K562 (cell line): ENCODE measurements around the gene ARHGAP29. TPM values are rescaled to one million over a fixed set of nuclear protein-coding genes. Genes with fewer than 3 reads are reported as not detected.

Experiments used
- ATAC-seq: fragments of 200-7000 bp; cut with Tn5 transposase; 3 replicates; pipeline ENCODE4 v1.9.1; 2020; ENCODE audit warnings: moderate library complexity
- BruUV-seq: library from RNA; stranded (reverse); fragments of 400-500 nt; replicated peaks from 2 replicates; lab custom pipeline; 2021; lab: Mats Ljungman, UMichigan
- CTCF ChIA-PET: fragments of 300-600 bp; formaldehyde crosslinking; extraction: SDS; loops from one replicate; lab custom pipeline; 2021; ENCODE audit warnings: low intra/inter-chr PET ratio; lab: Yijun Ruan, JAX
- POLR2A ChIA-PET: fragments of 300-600, 350-650 bp; sonication (Branson Sonifier 250); formaldehyde crosslinking; extraction: SDS; loops from one replicate; lab custom pipeline; 2021; ENCODE audit warnings: antibody characterized with exemption, inconsistent platforms; lab: Yijun Ruan, JAX
- DNase-seq, 4 experiments: peaks; one replicate each; pipeline versions ENCODE4 v3.0.0 to v3.0.0-alpha.2; 2011 to 2018; ENCODE audit warnings: low spot score in 3 of 4, mixed read lengths in 3 of 4; ENCODE audit errors: extremely low read depth in 1 of 4
- FAIRE-seq: peaks from 2 replicates; lab custom pipeline; 2011; peaks lifted over from hg19 to GRCh38; lab: Jason Lieb, UNC
- H2AFZ ChIP-seq: 2 replicates; pipeline ENCODE4 v1.6.0; 2011; ENCODE audit warnings: low read depth, low read length, control low read depth, inconsistent platforms
- H3K27ac ChIP-seq: fragments of 200-600 bp; 3 replicates; pipeline ENCODE4 v1.8.0; 2011; ENCODE audit warnings: low read depth, mild to moderate bottlenecking, control low read depth, inconsistent platforms, low read length, moderate library complexity, mixed read lengths; ENCODE audit errors: extremely low read depth
- H3K27me3 ChIP-seq, 2 experiments: fragments of 300-600 bp in 1 of 2; 2 replicates in 1 of 2; 3 replicates in 1 of 2; pipeline versions ENCODE4 v1.6.0 to v1.8.0; 2011; ENCODE audit warnings: inconsistent platforms in 2 of 2, low read length in 2 of 2, mild to moderate bottlenecking in 1 of 2, mixed read lengths in 1 of 2, moderate library complexity in 1 of 2; ENCODE audit not compliant: control insufficient read depth in 2 of 2, insufficient read depth in 2 of 2
- H3K36me3 ChIP-seq: fragments of 300-600 bp; 3 replicates; pipeline ENCODE4 v1.8.0; 2011; ENCODE audit warnings: mild to moderate bottlenecking, low read length, inconsistent platforms; ENCODE audit not compliant: control insufficient read depth, insufficient read depth
- H3K4me1 ChIP-seq, 2 experiments: fragments of 200-600 bp in 1 of 2; replicated peaks in 1 of 2; 2 replicates in 1 of 2; 3 replicates in 1 of 2; pipeline versions ENCODE4 v1.5.1 to v1.8.0; 2011; ENCODE audit warnings: inconsistent platforms in 2 of 2, low read length in 2 of 2, mild to moderate bottlenecking in 1 of 2, mixed read lengths in 1 of 2, moderate library complexity in 1 of 2; ENCODE audit not compliant: control insufficient read depth in 2 of 2, insufficient read depth in 2 of 2
- H3K4me2 ChIP-seq: 2 replicates; pipeline ENCODE4 v1.6.1; 2011; ENCODE audit warnings: low read length, control low read depth, inconsistent platforms, mixed read lengths; ENCODE audit not compliant: insufficient read depth
- H3K4me3 ChIP-seq: fragments of 200-600 bp; sonication (generic), shearing (Covaris generic); 2 replicates; pipeline ENCODE4 v1.5.1; 2016; ENCODE audit warnings: control low read depth, inconsistent platforms
- H3K79me2 ChIP-seq: fragments of 200-600 bp; 3 replicates; pipeline ENCODE4 v1.8.0; 2011; ENCODE audit warnings: low read length, inconsistent platforms; ENCODE audit not compliant: control insufficient read depth, insufficient read depth
- H3K9ac ChIP-seq, 2 experiments: 2 replicates each; pipeline versions ENCODE4 v1.6.0 to v1.6.1; 2011; ENCODE audit warnings: low read depth in 2 of 2, low read length in 2 of 2, control low read depth in 1 of 2, inconsistent platforms in 1 of 2, mild to moderate bottlenecking in 1 of 2, mixed read lengths in 1 of 2; ENCODE audit not compliant: insufficient read depth in 1 of 2
- H3K9me1 ChIP-seq: one replicate; pipeline ENCODE4 v1.6.0; 2011; ENCODE audit warnings: inconsistent platforms, mild to moderate bottlenecking, low read length, moderate library complexity; ENCODE audit not compliant: control insufficient read depth, insufficient read depth
- H3K9me3 ChIP-seq: replicated peaks from 2 replicates; pipeline ENCODE4 v1.5.1; 2011; ENCODE audit warnings: low read depth, low read length, inconsistent platforms; ENCODE audit not compliant: control insufficient read depth, insufficient read depth
- H4K20me1 ChIP-seq: replicated peaks from 2 replicates; pipeline ENCODE4 v1.6.1; 2011; ENCODE audit warnings: low read length, inconsistent platforms, mixed read lengths; ENCODE audit not compliant: control insufficient read depth, insufficient read depth
- ARID2 ChIP-seq: fragments of 450-650 bp; IDR thresholded peaks from 2 replicates; pipeline ENCODE4 v1.6.1; 2017; ENCODE audit warnings: antibody characterized with exemption, mild to moderate bottlenecking
- HMG20B ChIP-seq: fragments of 250-450 bp; sonication (Bioruptor Pico); IDR thresholded peaks from 2 replicates; pipeline ENCODE4 v1.5.0; 2021; ENCODE audit warnings: mild to moderate bottlenecking
- HNRNPL ChIP-seq: fragments of 200-400 bp; formaldehyde crosslinking; IDR thresholded peaks from 2 replicates; pipeline ENCODE4 v1.6.1; 2017; ENCODE audit warnings: low read depth, mild to moderate bottlenecking, low read length
- ILF3 ChIP-seq: fragments of 450-650 bp; IDR thresholded peaks from 2 replicates; pipeline ENCODE4 v1.6.1; 2018; ENCODE audit warnings: antibody characterized with exemption, mild to moderate bottlenecking, moderate library complexity, borderline replicate concordance
- MCM2 ChIP-seq: fragments of 450-650 bp; IDR thresholded peaks from 2 replicates; pipeline ENCODE4 v1.6.1; 2017; ENCODE audit warnings: low read depth, mild to moderate bottlenecking
- NFIX ChIP-seq: fragments of 250-450 bp; sonication (Bioruptor Pico); IDR thresholded peaks from 2 replicates; pipeline ENCODE4 v1.4.0; 2020; ENCODE audit warnings: low read depth, mild to moderate bottlenecking, moderate library complexity
- RUNX1 ChIP-seq: sonication (generic); IDR thresholded peaks from 2 replicates; pipeline ENCODE4 v1.6.1; 2016; ENCODE audit warnings: antibody characterized with exemption, low read depth
- ZFPM2 ChIP-seq: fragments of 250-450 bp; sonication (Bioruptor Pico); IDR thresholded peaks from 2 replicates; pipeline ENCODE4 v1.5.1; 2022; ENCODE audit warnings: mild to moderate bottlenecking
- ZNF165 ChIP-seq: fragments of 250-450 bp; sonication (Bioruptor Pico); IDR thresholded peaks from 2 replicates; pipeline ENCODE4 v1.4.0; 2020; ENCODE audit warnings: borderline replicate concordance
- WGBS: fragments of 100-300 bp; shearing (Covaris generic); methylation state at CpG from one replicate; pipeline ENCODE4 v1.1.6; 2016; ENCODE audit warnings: low coverage, mixed read lengths; ENCODE audit not compliant: insufficient coverage; ENCODE audit errors: missing lambda C conversion rate; 5-methylcytosine and 5-hydroxymethylcytosine counted together
- in situ Hi-C: fragments of 300-500 bp; cut with MboI; formaldehyde crosslinking; loops from 4 replicates; pipeline ENCODE4 v1.15.0; 2018; ENCODE audit warnings: inconsistent platforms, mixed read lengths
- intact Hi-C: fragments of 100-400 bp; cut with micrococcal nuclease; formaldehyde crosslinking; loops from 2 replicates; pipeline ENCODE4 v1.14.2; 2022
- polyA plus RNA-seq, 8 experiments: library from polyadenylated mRNA; depleted of rRNA in 4 of 8; stranded (reverse) in 5 of 8; unstranded in 3 of 8; fragments of >200 nt; fragmentation: Nextera tagmentation in 2 of 8; fragmentation: Illumina TruSeq in 1 of 8; extraction: Ambion mirVana in 2 of 8; extraction: Trizol in 1 of 8; gene quantifications; 2 replicates each; pipeline versions ENCODE4 v1.2.1 to v1.2.3, GENCODE V29; 2011 to 2014; ENCODE audit warnings: inconsistent platforms in 1 of 8, missing spikeins in 1 of 8
- total RNA-seq, 7 experiments: library from RNA; depleted of rRNA in 6 of 7; stranded (reverse); fragments of >200 nt in 6 of 7; fragmentation: Illumina TruSeq in 2 of 7; extraction: Trizol in 2 of 7; gene quantifications; 2 replicates each; pipeline versions ENCODE4 v1.2.1 to v1.2.3, GENCODE V29; 2011 to 2021; ENCODE audit warnings: low replicate concordance in 1 of 7
- TF ChIP-seq, protein P1 (sequence below), 2 experiments: fragments of 450-650 bp; IDR thresholded peaks; 2 replicates each; pipeline ENCODE4 v1.6.1; 2016; ENCODE audit warnings: mild to moderate bottlenecking in 2 of 2, borderline replicate concordance in 1 of 2, low read depth in 1 of 2, moderate library complexity in 1 of 2

ARHGAP29 gene
- total and polyA plus RNA-seq, 9 of the 15 experiments (the other 6 are each of a cell fraction or from before 2014, with no cell fraction given) = under 0.01 to 0.13 (median 0.02) TPM; not detected in 5

DNA sequence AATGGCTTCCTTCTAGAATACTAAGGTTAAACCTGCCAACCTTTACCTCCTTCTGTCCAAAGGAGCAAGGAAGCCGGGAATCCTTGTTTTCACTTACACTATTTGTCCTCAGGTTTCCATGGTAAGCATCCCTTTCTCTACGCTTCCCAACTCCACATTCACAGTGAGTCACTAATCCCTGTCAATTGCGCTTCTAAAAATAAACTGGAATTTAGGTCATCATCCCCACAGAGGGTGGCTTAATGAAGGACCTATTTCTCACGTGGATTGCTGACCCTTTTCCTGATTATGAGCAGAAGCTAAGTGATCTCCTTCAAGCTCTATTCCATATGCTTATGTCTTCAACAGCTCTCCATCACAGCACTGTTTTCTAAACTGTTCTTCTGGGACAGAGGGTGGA is 76.6 kb downstream of the ARHGAP29 start:
- WGBS = 0% methylated on average over 4 of the region's 4 CpGs
- no peak overlapping the region for H2AFZ ChIP-seq
- H4K20me1 ChIP-seq = no peaks in the 10 kb centered on the region
- POLR2A ChIA-PET = no interaction called here
- no peak overlapping the region for H3K9ac ChIP-seq
- H3K4me3 ChIP-seq = no peak overlapping the region
- intact Hi-C loops = no loop called here
- no peak for TF ChIP-seq NFIX (CRISPR knock-in tag)
- TF ChIP-seq HMG20B = no peak
- no peak for TF ChIP-seq ZNF165 (CRISPR knock-in tag)
- TF ChIP-seq, protein P1, sequence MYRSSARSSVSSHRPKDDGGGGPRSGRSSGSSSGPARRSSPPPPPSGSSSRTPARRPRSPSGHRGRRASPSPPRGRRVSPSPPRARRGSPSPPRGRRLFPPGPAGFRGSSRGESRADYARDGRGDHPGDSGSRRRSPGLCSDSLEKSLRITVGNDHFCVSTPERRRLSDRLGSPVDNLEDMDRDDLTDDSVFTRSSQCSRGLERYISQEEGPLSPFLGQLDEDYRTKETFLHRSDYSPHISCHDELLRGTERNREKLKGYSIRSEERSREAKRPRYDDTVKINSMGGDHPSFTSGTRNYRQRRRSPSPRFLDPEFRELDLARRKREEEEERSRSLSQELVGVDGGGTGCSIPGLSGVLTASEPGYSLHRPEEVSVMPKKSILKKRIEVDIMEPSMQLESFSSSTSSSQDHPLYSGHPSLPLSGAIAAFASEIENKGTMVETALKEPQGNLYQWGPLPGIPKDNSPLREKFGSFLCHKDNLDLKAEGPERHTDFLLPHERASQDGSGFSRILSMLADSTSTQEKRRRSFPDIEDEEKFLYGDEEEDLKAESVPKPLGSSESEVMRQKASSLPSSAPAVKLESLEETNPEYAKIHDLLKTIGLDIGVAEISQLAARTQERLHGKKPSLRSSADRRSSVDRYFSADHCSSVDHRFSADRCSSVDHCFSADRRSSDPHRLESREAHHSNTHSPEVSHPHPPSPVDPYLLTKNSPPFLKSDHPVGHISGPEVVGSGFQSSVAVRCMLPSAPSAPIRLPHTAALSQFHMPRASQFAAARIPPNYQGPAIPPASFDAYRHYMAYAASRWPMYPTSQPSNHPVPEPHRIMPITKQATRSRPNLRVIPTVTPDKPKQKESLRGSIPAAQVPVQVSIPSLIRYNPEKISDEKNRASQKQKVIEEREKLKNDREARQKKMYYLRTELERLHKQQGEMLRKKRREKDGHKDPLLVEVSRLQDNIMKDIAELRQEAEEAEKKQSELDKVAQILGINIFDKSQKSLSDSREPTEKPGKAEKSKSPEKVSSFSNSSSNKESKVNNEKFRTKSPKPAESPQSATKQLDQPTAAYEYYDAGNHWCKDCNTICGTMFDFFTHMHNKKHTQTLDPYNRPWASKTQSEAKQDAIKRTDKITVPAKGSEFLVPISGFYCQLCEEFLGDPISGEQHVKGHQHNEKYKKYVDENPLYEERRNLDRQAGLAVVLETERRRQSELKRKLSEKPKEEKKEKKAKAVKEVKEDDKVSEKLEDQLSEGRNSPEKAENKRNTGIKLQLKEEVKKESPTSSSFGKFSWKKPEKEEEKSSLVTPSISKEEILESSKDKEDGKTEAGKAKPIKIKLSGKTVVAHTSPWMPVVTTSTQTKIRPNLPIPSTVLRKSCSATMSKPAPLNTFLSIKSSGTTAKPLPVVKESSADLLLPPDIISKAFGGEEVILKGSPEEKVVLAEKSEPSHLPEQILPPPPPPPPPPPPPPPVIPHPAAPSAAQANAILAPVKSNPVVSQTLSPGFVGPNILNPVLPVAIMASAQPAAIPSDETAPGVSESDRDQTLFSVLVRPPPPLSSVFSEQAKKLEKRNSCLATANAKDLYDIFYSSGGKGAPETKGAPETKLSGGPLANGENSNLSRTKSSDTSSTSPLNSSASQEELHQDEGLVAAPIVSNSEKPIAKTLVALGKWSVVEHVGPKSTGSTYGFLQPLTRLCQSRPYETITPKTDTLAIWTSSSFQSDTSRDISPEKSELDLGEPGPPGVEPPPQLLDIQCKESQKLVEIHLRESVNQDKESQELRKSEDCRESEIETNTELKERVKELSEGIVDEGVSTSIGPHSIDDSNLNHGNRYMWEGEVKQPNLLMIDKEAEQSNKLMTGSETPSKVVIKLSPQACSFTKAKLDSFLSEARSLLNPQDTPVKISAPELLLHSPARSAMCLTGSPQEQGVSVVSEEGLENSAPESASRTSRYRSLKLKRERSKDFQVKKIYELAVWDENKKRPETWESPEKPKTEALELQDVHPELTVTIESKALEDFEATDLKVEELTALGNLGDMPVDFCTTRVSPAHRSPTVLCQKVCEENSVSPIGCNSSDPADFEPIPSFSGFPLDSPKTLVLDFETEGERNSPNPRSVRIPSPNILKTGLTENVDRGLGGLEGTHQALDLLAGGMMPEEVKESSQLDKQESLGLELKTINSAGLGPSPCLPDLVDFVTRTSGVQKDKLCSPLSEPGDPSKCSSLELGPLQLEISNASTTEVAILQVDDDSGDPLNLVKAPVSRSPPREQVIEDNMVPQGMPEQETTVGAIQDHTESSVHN (IDR thresholded peaks at IDR 0.05; ENCODE audit: borderline replicate concordance in 1 of 2, low read depth in 1 of 2) = no peak
- no peak for TF ChIP-seq ARID2
- no peak for TF ChIP-seq RUNX1
- no peak for TF ChIP-seq ILF3
- no peak for TF ChIP-seq HNRNPL
- TF ChIP-seq ZFPM2 = no peak
- no peak for TF ChIP-seq MCM2
- BruUV-seq = no TSS peak
- H3K9me3 ChIP-seq = no peaks in the 10 kb centered on the region
- H3K27ac ChIP-seq = no peak overlapping the region
- H3K4me1 ChIP-seq = no peaks in the 10 kb centered on the region
- FAIRE-seq (no peak), ATAC-seq (no peak), DNase-seq (no peak)
- H3K36me3 ChIP-seq = no peaks in the 10 kb centered on the region
- H3K27me3 ChIP-seq = no peaks in the 10 kb centered on the region
- in situ Hi-C loops = no loop called here
- CTCF ChIA-PET = no interaction called here
- H3K9me1 ChIP-seq = no peaks in the 10 kb centered on the region
- H3K79me2 ChIP-seq = no peaks in the 10 kb centered on the region
- H3K4me2 ChIP-seq = no peak overlapping the region
